GM18502 (cell line): ENCODE results near the gene NRL.
"Not testable (repeated sequence)": the region's sequence is repeated elsewhere in the genome, so short reads cannot be mapped to it uniquely, and the experiment has no call there.

Experiments
- ATAC-seq: cut with Tn5 transposase; IDR thresholded peaks from one replicate; pipeline ENCODE4 v1.9.1; 2021; ENCODE audit warnings: mild to moderate bottlenecking; ENCODE audit not compliant: unreplicated experiment, poor library complexity

NRL gene

GRCh38 chr14:24127673-24128072, 12.9 kb upstream of the NRL start:
- ATAC-seq: no peak

DNA sequence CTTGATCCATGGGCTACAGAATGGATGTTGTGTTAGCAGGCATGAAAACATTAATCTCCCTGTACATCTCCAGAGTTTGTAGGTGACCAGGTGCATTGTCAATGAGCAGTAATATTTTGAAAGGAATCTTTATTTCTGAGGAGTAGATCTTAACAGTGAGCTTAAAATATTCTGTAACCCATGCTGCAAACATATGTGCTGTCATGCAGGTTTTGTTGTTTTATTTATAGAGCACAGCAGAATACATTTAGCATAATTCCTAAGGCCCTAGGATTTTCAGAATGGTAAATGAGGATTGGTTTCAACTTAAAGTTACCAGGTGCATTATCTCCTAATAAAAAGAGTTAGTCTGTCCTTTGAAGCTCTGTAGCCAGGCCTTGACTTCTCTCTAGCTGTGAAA, 12.2 kb upstream of the NRL start:
- no peak for ATAC-seq

GRCh38 chr14:24123424-24124417, 9.0 kb upstream of the NRL start:
- ATAC-seq: peak; percentile 71

- ATAC-seq: no peak
Observed at GRCh38 chr14:24122898-24123297, 8.1 kb upstream of the NRL start.

GRCh38 chr14:24122416-24122815, 7.7 kb upstream of the NRL start:
- no peak for ATAC-seq

DNA sequence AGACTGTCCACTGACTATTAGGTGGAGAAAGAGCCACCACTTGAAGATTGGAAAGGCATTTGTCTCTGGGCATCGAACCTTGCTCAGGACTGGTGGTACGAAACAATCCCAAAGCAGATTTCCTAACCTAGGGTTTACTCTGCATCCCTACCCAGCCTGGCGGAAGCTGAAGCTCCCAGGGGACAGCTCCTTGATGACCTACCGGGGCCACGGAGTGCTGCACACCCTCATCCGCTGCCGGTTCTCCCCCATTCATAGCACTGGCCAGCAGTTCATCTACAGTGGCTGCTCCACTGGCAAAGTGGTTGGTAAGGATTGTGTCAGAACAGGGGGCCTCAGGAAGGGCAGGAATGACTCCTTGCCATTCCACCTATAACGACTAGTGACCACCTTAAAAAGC, 6.5 kb upstream of the NRL start:
- no peak for ATAC-seq

GRCh38 chr14:24119691-24120090, 4.9 kb upstream of the NRL start:
- no peak for ATAC-seq

GRCh38 chr14:24117179-24117578, 2.4 kb upstream of the NRL start:
- no peak for ATAC-seq

DNA sequence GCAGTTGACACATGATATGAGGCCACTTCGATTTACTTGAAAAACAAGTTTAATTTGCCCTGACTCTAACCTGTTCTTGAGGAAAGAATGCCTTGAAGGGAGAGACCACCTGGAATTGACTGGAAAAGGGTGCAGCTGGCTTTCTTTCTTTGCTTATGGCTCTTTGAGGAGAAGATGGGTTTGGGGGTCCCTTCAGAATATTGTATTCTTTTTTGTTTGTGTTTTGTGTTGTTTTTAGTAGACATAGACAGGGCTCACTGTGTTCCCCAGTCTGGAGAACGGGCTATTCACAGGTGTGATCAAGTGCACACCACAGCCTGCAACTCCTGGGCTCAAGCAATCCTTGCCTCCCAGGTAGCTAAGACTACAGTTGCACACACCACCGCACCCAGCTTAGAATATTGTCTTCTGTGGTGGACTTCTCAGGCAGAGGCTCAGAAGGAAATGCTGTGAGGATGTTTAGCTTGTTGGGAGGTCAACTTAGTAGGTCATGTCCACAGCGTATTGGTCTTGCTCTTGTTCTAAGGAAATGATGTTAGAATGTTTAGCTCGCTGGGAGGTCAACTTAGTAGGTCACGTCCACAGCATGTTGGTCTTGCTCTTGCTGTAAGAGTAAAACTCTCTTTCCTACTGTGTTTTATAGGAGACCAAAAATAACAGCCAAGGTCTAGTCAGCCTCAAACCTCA, 1.5 kb upstream of the NRL start:
- ATAC-seq: no peak

GRCh38 chr14:24115422-24116127, 826 bp upstream of the NRL start:
- no peak for ATAC-seq

- peak; percentile 28 for ATAC-seq
Observed at GRCh38 chr14:24113801-24114531, 783 bp downstream of the NRL start.

DNA sequence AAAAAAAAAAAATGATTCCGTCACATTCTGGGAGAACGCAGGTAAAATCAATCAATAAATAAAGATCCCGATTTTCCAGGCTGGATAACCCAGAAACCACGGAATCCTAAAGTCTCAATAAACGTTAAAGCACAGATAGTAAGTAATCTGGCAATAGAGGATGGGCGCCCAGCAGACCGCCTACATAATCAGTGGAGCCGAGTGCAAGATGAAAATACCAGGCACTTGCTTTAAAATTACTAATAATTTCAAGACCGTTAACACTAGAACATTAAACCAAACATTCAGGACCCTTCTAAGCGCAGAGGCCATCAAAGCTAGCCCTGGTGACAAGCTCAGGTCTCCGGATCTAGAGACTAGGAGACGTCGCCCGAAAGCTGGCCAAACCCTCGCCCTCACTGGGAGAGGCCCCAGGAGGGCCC, 1.4 kb downstream of the NRL start:
- no peak for ATAC-seq

DNA sequence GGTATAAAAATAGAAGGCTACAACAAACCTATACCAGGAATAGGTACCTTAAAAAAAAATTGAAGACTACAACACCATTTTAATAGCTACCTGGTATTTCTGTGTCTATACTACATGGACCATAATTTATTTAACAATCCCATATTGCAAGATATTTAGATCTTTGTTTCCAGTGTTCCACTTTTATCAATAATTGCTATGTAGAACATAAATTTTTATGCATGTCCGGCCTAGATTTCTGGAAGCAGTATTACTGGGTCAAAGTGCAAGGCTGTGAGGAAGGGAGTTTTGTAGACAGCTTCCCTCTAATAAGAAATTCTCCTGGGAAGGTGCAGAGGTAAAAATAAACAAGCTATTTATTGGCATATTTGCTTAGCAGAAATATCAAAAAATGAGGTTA, 4.2 kb downstream of the NRL start:
- ATAC-seq: no peak

DNA sequence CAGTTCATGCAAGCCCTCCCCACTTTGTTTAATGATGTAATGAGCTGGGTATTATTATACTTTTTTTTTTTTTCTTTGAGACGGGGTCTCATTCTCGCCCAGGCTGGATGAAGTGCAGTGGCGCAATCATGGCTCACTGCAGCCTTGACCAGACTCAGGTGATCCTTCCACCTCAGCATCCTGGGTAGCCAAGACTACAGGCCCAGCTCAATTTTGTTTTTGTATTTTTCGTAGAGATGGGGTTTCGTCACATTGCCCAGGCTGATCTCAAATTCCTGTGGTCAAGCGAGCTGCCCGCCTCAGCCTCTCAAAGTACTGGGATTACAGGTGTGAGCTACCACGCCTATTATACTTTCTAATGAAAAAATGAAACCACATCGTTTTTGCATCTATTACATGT, 4.7 kb downstream of the NRL start:
- ATAC-seq: no peak

- ATAC-seq: no peak
Observed at GRCh38 chr14:24108336-24108874, 6.3 kb downstream of the NRL start.

DNA sequence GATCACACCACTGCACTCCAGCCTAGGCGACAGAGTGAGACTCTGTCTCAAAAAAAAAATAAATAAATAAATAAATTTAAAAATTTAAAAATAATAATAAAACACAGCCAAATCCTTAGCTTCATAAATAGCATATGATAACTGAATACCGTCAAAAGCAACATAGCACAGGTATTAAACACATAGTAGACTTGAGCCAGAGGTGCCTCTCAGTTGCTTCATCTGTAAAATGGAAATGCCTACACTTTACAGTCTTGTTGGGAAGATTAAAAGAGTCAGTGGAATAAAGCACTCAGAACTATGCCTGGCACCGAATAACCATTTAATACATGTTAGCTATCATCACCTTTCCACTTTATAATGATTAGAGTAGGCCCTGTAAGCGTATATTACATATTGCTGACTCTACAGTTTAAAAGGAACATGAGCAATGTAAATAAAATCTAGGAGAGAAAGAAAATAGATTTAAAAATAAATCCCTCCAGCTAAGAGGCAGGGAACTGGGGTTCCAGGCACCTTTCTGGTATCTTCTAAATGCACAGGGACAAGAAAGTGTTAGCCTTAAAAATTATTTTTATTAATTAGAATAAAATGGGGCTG, 8.0 kb downstream of the NRL start:
- ATAC-seq: no peak

- not testable (repeated sequence) for ATAC-seq
Observed at GRCh38 chr14:24105609-24106239, 9.0 kb downstream of the NRL start.

DNA sequence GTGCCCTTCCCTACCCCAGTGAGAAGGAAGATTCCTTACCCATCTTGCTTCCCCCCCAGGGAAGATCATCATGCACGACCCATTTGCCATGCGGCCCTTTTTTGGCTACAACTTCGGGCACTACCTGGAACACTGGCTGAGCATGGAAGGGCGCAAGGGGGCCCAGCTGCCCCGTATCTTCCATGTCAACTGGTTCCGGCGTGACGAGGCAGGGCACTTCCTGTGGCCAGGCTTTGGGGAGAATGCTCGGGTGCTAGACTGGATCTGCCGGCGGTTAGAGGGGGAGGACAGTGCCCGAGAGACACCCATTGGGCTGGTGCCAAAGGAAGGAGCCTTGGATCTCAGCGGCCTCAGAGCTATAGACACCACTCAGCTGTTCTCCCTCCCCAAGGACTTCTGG, 11.3 kb downstream of the NRL start:
- no peak for ATAC-seq

DNA sequence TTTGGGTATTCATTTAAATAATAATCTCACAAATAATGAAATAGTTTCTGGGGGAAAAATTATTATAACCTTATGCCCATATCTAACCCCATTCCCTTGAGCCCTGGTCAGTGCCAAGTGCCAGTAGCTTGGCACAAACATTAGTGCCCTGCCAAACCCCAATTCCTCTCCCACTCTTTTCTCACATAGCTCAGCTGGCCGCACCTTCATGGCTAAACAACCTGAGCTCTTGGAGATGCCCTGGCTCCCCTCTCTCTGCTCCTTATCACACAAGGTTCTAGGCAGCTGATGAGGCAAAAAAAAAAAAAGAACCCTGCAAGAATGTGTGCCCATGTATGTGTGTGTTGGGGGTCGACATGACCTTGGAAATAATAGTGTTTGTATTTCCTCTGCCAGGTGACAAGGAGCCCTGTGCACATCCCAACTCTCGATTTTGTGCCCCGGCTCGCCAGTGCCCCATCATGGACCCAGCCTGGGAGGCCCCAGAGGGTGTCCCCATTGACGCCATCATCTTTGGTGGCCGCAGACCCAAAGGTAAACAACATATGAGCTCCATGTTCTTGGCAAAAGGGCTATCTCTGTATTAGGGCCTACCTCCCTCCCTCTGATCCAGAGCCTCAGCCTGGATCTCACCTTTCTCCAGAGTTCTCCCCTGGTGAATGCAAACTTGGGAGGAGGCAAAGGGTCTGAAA, 12.2 kb downstream of the NRL start:
- ATAC-seq: no peak
